C4-2B (cell line): Measurements from ENCODE around the gene ANKS6.

Experiments
- CTCF ChIP-seq: fragments of 450-650 bp; conservative IDR thresholded peaks from 2 replicates; pipeline ENCODE4 v1.5.1; 2017; ENCODE audit warnings: mild to moderate bottlenecking
- ZFX ChIP-seq: fragments of 450-650 bp; IDR thresholded peaks from 2 replicates; pipeline ENCODE4 v1.6.1; 2017

GRCh38 chr9:98767915-98768314 is 28.4 kb downstream of the ANKS6 start:
- TF ChIP-seq CTCF (no peak), ZFX (no peak)
